Heart left ventricle (tissue), 13 donors: ENCODE data around the gene LRP1B.

ENCODE experiments used
- CTCF ChIP-seq, 12 donors: fragments of 200-600 bp; sonication (generic) in 4 of 12; IDR thresholded peaks; one replicate each; pipeline versions ENCODE4 v1.5.0 to v1.8.0; 2018 to 2022; ENCODE audit warnings: antibody characterized with exemption in 12 of 12, mild to moderate bottlenecking in 5 of 12
- POLR2A ChIP-seq, 2 donors: fragments of 450-650 bp; IDR thresholded peaks; one replicate each; pipeline ENCODE4 v1.6.1; 2017; ENCODE audit warnings: antibody characterized with exemption in 2 of 2, mild to moderate bottlenecking in 2 of 2, moderate library complexity in 2 of 2
- donor health status: ischemic (EF 13 %, LVEDD 7.1; RV severe dilation, severe dysfunction).
- donor health status: DM: no; HTN: yes; CAD: no.
- donor health status: DM: no; HTN: no; CAD: no.
- donor health status: ischemic (EF 25% LVEDD 6.9; RV normal size, moderate dysfunction).
- donor health status: ischemic (EF 25% LVEDD 5.7; RV mildly dilated, moderate dysfunction).
- donor health status: ischemic (EF 35%, LVEDD 5.7; RV mildly dilated, moderate dysfunction).
- donor health status: nonischemic (EF 11% LVEDD 7.7; RV severe dilation, severe dysfunction).
- donor health status: DM: yes; HTN: yes; CAD: no.
- donor health status: PGD.
- donor health status: ischemic (EF 29% LVEDD 5.4; RV normal size, mild dysfunction).
- donor health status: nonischemic (EF 23%, LVEDD 6.1; RV moderate dilation, normal function).

- TF ChIP-seq CTCF (IDR thresholded peaks at IDR 0.05) (no peak), POLR2A (IDR thresholded peaks at IDR 0.05) (no peak)
Measured at GRCh38 chr2:140359056-140359771, 1771.6 kb downstream of the LRP1B start.
